NCI-H187 treated with DMSO at 0.1 percent for 48 hours (cell line): Measurements from ENCODE around the gene PTPRE.

Experiments used
- DNase-seq: peaks from one replicate; lab custom pipeline; 2025; lab: John Stamatoyannopoulos, UW

Gene PTPRE

DNA sequence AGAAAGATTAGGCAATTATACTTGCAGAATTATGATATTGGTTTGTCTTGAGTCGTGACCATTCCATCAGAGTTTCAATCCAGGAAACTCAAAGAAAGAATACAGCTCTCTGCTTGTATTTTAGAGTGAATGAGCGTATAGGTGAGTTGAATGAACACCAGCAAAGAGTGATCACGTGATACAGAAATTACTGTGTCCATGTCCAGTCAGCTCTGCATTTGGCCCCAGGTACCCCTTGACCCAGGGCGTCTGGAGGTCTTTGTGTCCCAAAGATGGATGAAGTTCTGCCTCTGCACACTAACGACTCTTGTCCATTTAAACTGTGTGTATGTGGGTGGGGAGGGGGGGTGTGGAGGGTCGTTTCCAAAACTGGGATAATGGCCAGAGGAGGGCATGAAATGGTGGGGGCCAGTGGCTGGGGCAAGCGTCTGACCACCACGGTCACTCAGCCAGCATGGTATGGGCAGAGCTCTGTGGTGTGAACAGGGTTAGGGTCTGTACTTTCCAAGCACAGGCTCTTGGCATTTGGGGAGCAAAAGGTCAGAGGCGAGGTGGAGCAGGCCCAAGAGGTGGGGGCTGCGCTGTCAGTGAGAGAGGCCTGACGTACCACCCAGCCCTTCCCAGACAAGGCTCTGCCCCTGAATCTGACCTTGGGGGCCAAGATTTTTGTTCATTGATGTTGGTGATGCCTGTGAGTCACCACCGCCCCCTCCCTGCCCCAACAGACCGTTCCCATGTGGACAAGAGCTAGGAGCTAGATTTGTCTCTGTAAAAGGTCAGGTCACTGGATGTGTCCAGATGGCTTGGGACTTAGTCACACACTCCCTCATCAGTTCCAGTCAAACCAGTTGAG, 1.4 kb downstream of the PTPRE start:
- no peak for DNase-seq

DNA sequence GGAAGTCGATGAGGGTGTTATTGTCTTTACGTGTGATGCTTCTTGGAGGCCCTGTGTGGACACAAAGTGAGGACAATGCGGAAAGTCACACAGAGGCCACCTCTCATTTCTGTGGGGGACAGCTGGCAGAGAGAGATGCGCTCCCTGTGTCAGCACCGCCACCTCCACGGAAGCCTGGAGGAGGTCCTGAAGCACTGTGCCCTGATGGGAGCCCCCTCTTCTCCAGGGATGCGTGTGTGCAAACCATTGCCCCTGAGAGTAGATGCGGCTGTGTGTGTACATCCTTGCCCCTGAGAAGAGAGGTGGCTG, 2.0 kb downstream of the PTPRE start:
- no peak for DNase-seq

DNA sequence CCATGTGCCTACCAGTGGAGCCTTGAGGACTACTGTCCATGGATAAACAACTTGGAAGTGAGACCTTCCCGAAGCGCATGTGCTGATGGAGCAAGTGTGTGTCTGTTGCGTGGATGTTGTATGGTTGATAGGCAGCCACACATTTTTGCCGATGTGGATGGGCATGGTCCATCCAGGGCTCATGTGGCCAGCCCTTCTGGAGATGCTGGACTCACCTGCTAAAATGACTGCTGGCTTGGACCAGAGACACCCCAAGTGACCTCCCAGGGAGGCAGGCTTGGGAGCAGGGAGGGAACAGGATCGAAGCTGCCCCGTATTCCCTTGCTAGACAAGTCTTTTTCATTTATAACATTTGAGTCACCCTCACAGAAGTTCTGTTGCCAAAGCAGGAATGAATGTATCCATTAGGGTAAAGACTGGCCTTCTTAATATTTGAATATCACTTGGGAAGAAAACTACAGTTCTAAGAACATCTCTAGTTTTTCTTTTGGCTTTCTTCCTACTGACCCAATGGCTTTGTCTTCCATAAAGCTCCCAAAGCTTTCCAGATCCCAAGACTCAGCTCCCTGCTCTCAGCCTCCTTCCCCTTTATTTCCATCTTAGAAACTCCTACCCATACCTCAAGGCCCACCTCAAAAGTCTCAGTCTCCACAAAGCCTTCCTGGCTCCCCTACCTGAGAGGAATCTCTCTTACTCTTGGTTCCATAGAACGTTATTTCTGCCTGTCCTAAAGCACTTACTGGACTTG, 3.0 kb downstream of the PTPRE start:
- DNase-seq = no peak

DNA sequence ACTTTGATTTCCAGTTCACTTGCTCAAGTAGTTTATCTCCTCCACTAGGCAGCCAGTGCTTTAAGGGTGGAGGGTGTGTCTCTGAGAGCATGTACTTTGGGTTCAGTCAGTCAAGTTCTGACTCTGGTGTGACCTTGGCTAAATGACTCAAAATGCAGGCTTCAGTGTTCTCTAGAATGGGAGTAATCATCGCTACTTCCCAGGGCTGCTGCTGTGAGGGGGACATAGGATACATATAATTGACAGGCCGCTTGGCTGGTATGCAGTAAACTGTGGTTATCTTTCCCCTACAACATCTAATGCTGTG, 3.5 kb downstream of the PTPRE start:
- DNase-seq = no peak

DNA sequence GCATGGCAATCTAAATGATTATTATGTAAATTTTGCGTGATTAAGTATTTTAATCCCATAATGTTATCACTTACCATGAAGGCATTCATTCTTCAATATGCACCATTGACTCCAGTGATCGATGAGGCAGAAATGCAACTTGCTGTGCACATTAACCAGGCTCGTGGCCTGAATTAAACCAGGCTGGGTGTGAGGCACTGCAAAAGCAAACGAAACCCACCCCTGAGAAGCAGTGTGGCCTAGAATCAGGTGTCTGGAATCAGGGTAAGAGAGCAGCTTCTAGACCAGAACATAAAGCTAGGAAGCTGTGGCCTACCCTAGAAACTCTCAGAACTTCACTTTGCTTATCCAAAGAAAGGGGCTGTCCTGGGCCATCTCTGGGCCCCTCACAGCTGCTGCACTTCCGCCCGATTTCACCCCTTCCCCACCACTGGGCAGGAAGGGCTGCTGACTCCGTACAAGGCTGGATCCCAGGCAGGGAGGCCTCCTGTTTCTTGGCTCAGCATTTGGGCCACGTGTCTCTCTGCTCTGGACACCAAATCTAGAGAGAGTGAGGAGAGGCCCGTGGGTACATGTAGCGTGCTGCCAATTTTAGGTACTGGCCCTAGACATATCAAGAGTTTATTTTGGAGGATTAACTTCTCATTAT, 4.4 kb downstream of the PTPRE start:
- no peak for DNase-seq

DNA sequence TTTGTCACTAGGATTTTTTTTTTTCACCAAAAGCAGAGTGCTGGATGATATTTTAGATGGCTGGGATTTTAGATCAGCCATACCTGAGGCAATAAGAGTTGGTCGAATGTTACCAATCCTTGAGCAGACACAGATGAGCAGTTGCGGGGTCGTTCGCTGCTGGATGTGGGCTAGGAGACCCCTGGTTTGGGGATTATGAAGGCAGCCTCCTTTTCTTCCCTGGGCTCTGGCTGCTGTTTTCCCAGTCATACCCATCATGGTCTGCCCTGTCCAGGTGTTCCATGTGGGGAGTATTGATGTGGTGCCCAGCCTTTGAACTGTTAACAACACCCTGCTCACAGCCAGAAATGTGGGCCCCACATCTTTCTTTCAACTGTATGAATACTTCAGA, 5.0 kb downstream of the PTPRE start:
- DNase-seq = no peak

DNA sequence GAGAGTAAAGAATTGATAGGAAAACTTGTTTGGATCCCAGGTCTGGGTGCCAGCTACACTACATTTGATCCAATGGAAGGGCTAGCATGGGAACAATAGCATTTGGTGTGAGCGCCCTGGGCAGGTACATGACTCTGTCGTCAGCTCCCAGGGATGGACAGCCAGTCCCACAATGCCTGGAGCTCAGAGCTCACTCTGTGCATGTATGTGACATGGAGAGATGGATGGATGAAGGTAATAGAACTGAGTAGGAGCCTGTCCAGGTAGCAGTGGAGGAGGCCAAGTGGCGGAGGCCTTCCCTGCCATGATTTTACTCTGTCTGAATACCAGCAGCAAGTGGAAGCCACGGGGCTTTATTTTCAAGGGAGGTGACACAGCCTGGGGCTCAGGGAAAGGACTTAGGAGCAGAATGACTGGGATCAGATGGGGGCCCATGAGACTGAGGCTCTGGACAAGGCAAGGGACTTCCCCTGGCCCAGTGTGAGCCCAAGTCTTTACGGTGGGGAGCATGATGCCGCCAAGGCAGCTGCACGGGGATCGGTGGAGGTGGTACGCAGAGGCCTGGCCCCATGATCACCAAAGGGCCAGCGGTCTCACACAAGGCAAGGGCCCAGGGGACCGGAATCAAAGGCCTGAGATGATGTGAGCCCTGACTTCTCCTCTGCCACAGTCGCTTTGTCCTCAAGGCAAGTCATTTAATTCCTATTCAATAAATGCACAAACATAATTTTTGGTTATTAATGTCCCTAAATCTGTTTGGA, 5.9 kb downstream of the PTPRE start:
- DNase-seq = no peak

DNA sequence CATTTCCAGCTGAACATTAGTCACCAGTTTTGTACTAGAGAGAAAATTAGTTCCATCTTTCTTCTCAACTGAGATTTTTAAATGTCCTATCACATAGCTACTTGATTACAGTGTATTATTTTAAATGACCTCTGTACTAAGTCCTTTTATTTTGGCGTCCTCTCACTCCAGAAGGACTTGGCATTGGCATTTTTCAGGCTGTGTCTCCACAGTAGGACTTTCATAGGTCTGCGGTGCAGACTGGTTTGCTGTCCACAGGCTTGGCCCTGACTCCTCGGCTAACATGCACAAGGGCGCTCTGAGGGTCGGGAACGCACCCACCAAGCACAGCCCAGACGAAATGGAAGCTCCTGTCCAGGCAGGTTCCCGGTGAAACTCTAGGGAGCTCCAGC, 6.5 kb downstream of the PTPRE start:
- DNase-seq = no peak

DNA sequence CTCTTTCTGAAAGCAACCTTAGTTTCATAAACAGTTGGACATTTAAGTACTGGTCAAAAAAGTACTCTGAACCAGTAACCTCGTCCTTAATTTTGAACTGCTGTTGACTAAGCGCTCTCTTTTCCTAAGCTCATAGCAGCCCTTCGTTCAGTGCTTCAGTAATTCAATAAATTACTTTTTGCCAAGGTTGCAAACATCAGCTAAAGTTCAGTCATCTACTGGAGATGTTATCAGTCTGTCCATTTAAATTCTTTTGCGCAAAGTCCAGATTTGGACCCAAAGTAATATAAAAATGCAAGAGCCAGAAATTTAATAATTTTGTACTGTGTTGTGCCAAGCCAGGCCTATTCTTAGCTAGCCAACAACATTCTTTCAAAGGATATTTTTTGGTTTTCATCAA, 8.4 kb downstream of the PTPRE start:
- DNase-seq = no peak

DNA sequence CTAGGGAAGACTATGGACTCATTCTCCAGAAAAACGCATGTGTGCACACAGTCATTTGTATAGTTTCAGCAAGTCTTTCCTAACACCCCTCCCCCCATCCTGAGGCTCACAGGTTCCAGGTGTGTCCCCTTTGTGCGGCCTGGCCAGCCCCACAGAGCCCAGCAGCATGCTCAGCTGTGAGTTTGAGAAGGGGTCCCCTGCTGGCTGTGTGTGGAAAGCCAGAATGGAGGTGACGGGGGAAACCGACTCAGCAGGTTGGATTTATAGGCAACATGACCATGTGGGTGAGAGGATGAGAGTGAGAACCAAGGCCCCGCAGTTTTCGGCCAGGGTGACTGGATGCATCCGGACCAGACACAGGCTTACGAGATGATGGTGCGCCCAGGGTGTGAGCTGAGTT, 9.9 kb downstream of the PTPRE start:
- no peak for DNase-seq

DNA sequence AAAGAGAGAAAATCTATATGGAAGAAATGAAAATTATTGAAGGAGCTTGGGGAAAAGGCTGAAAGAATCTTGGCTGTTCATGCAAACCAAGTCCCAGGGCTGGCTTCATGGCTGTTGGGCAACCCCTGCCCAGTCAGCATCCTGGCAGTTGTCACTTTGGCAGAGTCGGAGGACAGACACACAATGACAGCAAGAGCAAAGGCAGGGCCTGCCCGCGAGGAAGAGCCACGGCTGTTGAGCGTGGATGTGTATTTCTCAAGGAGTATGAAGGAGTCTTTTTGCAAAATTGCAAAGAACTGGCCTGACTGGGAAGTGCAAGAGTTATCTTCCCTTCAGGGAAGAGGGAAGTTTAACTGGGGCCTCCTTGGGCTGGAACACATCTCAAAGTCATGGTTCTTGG, 11.7 kb downstream of the PTPRE start:
- DNase-seq = no peak

DNA sequence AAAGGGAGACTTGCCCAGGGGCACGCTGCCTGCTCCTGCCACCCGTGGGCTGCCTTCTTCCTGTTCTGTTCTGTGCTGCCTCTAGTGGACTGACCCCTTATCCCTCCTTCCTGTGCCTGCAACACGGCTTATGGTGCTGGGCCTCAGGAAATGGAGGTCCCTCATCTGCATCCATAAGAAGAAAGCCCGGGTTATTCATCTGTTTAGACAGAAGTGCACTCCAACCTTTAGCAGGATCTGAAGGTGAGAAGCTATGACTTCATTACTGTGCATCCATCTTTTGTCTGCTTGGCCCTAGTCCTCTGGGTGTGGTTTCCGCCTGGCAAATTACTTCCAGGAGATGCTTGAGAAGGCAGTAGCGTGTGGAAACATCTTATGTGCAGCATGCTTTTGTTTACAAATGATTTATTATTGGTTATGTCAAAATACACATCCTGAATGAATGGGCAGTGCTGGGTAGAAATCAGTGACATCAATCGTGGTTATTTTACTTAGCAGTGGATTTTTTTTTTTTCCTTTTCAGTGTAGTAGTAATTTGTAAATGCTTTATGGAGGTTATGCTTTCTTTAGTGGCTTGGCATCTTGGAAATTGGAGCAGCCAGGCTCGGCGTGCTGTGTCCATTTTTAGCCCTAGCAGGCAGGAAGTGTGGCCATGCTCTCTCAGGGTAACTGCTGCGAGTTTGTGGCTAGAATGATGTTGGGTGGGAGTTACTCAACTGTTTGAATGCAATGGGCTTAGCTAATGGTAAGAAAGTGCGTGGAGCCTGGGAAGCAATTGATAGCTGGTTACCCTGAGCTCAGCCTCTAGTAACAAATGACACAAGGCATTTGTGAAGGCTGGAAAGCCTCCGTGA, 12.7 kb downstream of the PTPRE start:
- DNase-seq = no peak

DNA sequence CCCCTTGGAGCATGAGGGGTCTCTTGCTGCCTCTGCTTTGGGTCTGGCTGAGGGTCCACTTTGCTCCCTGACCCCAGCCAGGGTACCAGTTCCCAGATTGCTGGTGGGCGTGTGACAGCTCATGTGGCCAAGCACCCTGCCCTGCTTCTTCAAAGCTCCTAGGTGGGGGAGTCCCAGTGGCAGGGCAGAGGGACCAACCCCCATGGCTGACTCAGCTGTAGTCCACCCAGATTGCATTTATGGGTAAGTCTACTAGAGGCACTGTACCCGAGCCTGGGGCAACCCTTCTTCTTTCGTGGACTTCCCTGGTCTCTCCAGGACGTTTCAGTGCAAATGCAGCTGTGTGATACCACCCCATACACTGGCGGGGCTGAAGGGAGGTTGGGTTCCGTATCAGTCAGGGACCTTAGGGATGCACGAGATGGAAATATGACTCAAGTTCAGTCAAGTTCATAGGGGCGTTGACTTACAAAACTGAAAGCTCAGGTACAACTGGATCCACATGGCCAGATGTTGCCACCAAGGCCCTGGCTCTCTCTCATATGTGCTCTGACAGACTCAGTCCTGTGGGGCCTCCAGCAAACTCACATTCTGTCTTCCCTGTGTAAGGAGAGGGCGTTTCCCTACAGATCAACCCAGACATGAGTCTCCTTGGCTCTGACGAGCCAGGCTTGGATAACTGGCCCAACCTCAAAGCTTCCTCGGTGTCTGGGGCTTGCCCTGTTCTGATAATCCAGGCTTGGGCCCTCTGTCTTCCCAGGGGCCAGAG, 13.6 kb downstream of the PTPRE start:
- DNase-seq = no peak

DNA sequence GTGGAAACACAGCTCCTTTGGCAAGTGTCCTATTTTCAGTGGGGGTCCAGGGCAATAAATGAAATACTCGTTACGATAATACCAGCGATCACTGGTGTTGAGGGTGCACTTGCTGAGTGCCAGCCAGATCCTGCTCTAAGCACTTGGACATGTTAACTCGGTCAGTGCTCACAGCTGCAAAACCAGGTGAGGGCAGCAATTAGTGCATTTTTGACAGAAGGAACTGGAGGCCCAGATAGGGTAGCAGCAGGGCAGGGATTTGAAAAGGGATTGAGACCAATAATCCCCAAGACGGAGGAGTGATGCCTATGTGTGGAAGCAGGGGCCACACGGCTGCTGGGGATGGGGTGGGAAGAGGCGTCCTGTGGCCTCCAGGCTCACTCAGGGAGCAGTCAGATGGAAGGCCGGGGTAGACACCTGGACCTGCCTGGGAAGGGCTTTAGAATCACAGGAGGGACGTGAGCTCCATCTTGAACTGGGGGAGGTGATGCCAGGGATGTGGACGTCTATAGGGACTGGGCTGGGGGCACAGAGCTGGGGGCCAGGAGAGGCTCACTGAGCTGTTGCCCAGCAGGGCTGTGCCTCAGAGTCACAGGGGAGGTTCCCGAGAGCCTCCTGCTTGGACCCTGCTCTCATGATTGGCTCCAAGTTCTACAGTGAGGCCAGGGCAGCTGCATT, 14.3 kb downstream of the PTPRE start:
- DNase-seq = no peak

DNA sequence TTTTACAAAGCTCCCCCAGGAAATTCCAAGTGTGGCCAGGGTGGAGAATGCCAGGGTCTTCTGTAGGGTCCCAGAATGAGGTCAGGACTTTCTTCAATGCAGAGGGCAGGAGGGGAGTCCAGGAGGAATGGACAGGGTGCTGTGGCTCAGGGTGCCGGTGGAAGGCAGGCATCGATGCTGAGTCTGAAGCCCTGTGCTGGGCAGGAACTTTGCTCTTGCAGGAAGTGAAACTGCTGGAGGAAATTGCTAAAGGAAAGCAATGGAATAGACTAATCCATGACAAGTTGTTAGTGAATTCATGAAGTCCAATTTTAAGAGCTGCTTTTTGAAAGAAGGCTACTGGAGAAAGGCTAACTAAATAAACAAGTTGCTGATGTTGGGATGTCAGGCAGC, 14.8 kb downstream of the PTPRE start:
- no peak for DNase-seq

DNA sequence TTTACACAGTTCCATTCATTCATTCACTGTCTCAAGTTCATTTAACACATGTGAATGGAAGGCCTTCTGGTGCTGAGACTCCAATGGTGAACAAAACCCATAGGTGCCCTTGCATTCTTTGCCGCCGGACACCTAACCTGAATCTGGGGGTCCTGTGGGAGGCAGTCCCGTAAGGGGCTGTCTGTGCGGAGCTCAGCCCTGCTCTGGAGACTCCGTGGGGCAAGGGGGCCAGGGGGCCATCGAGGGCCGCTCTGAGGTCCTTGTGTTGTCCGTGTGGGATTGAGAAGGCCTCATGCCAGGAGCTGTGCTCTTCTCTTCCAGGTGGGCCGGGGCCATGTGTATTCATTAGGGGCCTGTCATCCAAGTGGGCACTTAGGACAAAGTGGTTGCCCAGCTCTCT, 15.3 kb downstream of the PTPRE start:
- no peak for DNase-seq

DNA sequence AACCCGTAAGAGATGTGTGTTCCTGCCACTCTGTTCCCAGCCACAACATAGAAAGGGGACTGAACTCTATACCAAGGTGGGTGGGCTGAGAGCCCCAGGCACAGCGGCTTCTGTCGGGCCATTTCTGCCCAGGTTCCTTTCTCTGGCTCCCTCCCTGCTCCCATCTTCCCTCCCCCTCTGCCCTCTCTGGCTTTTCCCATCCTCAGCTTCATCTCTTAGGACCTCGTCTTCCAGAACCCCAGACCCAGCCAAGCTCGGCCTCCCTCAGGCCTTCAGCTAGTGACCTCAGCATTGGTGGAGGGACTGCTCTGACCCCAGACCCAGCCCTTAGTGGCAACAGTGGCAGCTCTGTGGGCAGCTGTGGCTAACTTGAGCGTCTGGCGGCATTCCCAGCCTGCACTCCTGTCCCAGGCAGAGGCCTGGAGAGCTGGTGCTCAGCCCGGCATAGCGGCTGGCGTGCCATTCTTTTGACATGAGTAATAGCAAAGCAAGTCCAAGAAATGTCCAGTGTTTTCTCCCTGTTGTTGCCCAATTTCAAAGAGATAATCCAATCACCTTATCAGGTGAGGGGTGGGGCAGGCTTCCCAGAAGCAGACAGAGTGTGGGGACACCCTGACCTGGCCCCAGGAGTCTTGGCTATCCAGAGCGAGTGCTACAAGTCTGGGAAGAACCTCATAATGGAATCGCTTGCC, 15.9 kb downstream of the PTPRE start:
- DNase-seq = no peak

DNA sequence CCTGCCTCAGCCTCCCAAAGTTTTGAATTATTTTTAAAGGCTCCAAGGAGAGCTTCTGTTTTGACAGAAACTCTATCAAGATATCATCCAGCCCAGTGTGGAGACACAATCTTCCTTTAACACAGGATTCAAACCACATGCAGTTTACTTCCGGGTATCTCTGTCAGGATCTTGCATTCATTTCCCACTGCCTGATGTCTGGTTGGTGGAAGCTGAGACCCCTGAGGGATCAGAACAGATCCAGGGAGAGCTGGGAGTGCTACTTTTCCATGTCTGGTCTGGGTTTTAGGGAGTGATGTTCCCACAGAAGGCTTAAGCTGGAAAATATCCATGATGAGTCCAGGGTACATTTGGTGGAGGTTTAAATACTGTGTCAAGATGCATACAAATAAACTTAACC, 16.7 kb downstream of the PTPRE start:
- DNase-seq = no peak

DNA sequence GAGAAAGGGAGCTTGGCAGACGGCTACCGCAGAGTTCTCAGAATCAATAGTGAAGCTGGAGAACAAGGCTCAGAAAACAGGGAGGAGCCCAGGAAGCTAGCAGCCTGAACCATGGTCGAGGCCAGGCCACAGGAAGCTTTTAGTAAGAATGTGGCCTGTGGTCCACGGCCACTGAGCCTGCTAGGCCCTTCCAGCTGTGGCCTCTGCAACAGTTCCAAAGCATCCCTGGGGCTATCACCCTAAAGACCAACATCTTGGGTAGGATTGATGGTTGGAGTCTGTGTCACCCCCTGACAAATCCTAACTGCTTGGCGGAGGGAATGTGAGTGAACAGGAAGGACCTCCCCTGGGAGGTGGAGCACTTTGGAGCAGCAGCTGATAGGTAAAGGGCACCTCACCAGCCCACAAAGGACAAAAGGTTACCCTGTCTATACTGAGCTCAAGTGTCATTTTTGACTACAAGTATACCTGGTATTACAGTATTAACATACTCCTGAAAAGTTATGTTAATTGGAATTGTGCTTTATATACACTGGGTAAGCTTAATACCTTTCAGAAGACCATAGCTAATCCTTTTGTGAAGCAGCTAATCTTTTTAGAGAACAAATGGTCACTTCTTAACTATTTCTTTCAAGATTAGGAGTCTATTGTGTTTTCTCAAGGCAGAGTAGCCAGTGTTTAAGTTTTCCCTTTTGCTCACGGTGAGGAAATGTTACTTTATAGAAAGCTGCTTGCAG, 18.7 kb downstream of the PTPRE start:
- no peak for DNase-seq
